ENCODE measurements around the gene PRKCD. TPM values are rescaled to one million over a fixed set of nuclear protein-coding genes. Genes with fewer than 3 reads are reported as not detected.

PRKCD gene
- total RNA-seq, 2 experiments from 2014 or later, result 13.3 to 108 TPM

- peaks cover 6% of the 10 kb centered on the region for H3K4me1 ChIP-seq (ENCODE audit: insufficient read depth, low read length, poor library complexity, severe bottlenecking)
- H3K27ac ChIP-seq (ENCODE audit: low read depth, low read length, poor library complexity, severe bottlenecking), result no peak overlapping the region
- H4K20me1 ChIP-seq (ENCODE audit: insufficient read depth, low read length), result no peaks in the 10 kb centered on the region
- no peaks in the 10 kb centered on the region for H3K9me2 ChIP-seq (ENCODE audit: insufficient read depth, low read length)
- ChIA-PET CTCF (ENCODE audit: unreplicated experiment) (no interaction called here), POLR2A (interaction anchor here (0.8 kb wide), 1 partner anchor 13 kb away, joined by 3 read pairs; no protein-coding TSS in a partner anchor)
- intact Hi-C loops (cut with micrococcal nuclease; ENCODE audit: unreplicated experiment), result no loop called here
- H3K36me3 ChIP-seq (ENCODE audit: insufficient read depth, low read length), result peaks cover 95% of the 10 kb centered on the region
- H3K4me2 ChIP-seq (ENCODE audit: low read length), result no peak overlapping the region
- H3K79me2 ChIP-seq (ENCODE audit: insufficient read depth, low read depth, low read length), result no peaks in the 10 kb centered on the region
- H3K9me3 ChIP-seq (ENCODE audit: low read length), result no peaks in the 10 kb centered on the region
- BruUV-seq (replicated peaks), result no TSS peak
- no peak overlapping the region for H3K4me3 ChIP-seq (ENCODE audit: low read depth, low read length, poor library complexity, severe bottlenecking)
- DNase-seq (ENCODE audit: low spot score), result no peak
- H2AFZ ChIP-seq (ENCODE audit: low read length), result no peak overlapping the region
- TF ChIP-seq EZH2phosphoT487 (IDR thresholded peaks at IDR 0.05; ENCODE audit: borderline replicate concordance, low read depth, low read length), result no peak
Measured at GRCh38 chr3:53234130-53234840, 73.3 kb downstream of the PRKCD start.

DNA sequence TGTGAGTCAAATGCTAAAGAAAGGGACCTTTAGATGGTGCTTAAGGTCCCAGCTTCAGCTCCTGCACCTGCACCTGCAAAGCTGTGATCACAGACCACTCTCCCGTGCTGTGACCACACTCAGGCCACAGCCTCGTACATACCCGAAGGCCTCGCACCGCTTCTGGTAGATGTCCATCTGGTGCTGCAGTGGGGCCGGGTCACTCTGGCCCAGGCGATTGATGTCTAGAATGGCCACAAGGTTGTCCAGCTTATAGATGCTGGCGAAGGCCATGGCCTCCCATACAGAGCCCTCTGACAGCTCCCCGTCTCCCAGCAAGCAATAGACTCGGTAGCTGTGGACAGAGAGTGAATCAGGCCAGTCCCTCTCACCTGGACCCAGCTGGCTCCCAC, 73.8 kb downstream of the PRKCD start:
- no peak for DNase-seq (ENCODE audit: low spot score)
- POLR2A ChIA-PET, result interaction anchor here (0.6 to 0.8 kb wide), 2 partner anchors 13 to 20 kb away, joined by 3 read pairs; no protein-coding TSS in a partner anchor
- no peaks in the 10 kb centered on the region for H3K79me2 ChIP-seq (ENCODE audit: insufficient read depth, low read depth, low read length)
- no peak overlapping the region for H3K27ac ChIP-seq (ENCODE audit: low read depth, low read length, poor library complexity, severe bottlenecking)
- H3K36me3 ChIP-seq (ENCODE audit: insufficient read depth, low read length), result peaks cover 95% of the 10 kb centered on the region
- intact Hi-C loops (cut with micrococcal nuclease; ENCODE audit: unreplicated experiment), result no loop called here
- CTCF ChIA-PET (ENCODE audit: unreplicated experiment), result interaction anchor here (0.6 kb wide), 1 partner anchor 13 kb away, joined by 4 read pairs; no protein-coding TSS in a partner anchor
- no TSS peak for BruUV-seq (replicated peaks)
- no peak overlapping the region for H3K4me3 ChIP-seq (ENCODE audit: low read depth, low read length, poor library complexity, severe bottlenecking)
- TF ChIP-seq EZH2phosphoT487 (IDR thresholded peaks at IDR 0.05; ENCODE audit: borderline replicate concordance, low read depth, low read length) (no peak), CTCF (conservative IDR thresholded peaks at IDR 0.05; ENCODE audit: low read length) (no peak)
- no peaks in the 10 kb centered on the region for H3K9me3 ChIP-seq (ENCODE audit: low read length)
- no peak overlapping the region for H2AFZ ChIP-seq (ENCODE audit: low read length)
- no peaks in the 10 kb centered on the region for H3K9me2 ChIP-seq (ENCODE audit: insufficient read depth, low read length)
- no peaks in the 10 kb centered on the region for H4K20me1 ChIP-seq (ENCODE audit: insufficient read depth, low read length)
- H3K4me1 ChIP-seq (ENCODE audit: insufficient read depth, low read length, poor library complexity, severe bottlenecking), result peaks cover 6% of the 10 kb centered on the region
- H3K4me2 ChIP-seq (ENCODE audit: low read length), result no peak overlapping the region

- ChIA-PET CTCF (ENCODE audit: unreplicated experiment) (no interaction called here), POLR2A (interaction anchor here (0.6 kb wide), 1 partner anchor 21 kb away, joined by 3 read pairs; no protein-coding TSS in a partner anchor)
- no peak overlapping the region for H3K4me3 ChIP-seq (ENCODE audit: low read depth, low read length, poor library complexity, severe bottlenecking)
- H4K20me1 ChIP-seq (ENCODE audit: insufficient read depth, low read length), result no peaks in the 10 kb centered on the region
- peaks cover 6% of the 10 kb centered on the region for H3K4me1 ChIP-seq (ENCODE audit: insufficient read depth, low read length, poor library complexity, severe bottlenecking)
- peak overlapping the region; percentile 26 for H3K27ac ChIP-seq (ENCODE audit: low read depth, low read length, poor library complexity, severe bottlenecking)
- no peak overlapping the region for H3K4me2 ChIP-seq (ENCODE audit: low read length)
- no TSS peak for BruUV-seq (replicated peaks)
- no peaks in the 10 kb centered on the region for H3K9me3 ChIP-seq (ENCODE audit: low read length)
- no peak overlapping the region for H2AFZ ChIP-seq (ENCODE audit: low read length)
- TF ChIP-seq EZH2phosphoT487 (IDR thresholded peaks at IDR 0.05; ENCODE audit: borderline replicate concordance, low read depth, low read length), result no peak
- no peak for TF ChIP-seq CTCF (conservative IDR thresholded peaks at IDR 0.05; ENCODE audit: low read length)
- intact Hi-C loops (cut with micrococcal nuclease; ENCODE audit: unreplicated experiment), result no loop called here
- H3K36me3 ChIP-seq (ENCODE audit: insufficient read depth, low read length), result peaks cover 95% of the 10 kb centered on the region
- H3K9me2 ChIP-seq (ENCODE audit: insufficient read depth, low read length), result no peaks in the 10 kb centered on the region
- H3K79me2 ChIP-seq (ENCODE audit: insufficient read depth, low read depth, low read length), result no peaks in the 10 kb centered on the region
- no peak for DNase-seq (ENCODE audit: low spot score)
Measured at GRCh38 chr3:53235545-53235944, 74.5 kb downstream of the PRKCD start.
